Epithelial cell of proximal tubule (primary cell): ENCODE results near the gene POLG. TPM values are rescaled to one million over a fixed set of nuclear protein-coding genes. Genes with fewer than 3 reads are reported as not detected.
A peak's percentile ranks its signal among the peaks of the same experiment; 100 is the strongest.

Source experiments
- DNase-seq: peaks from one replicate; pipeline ENCODE4 v3.0.0-alpha.2; 2011; ENCODE audit warnings: low read depth
- H3K4me3 ChIP-seq: 2 replicates; pipeline ENCODE4 v1.5.1; 2011; ENCODE audit warnings: low read depth, mild to moderate bottlenecking, low read length
- total RNA-seq: library from RNA; depleted of rRNA; stranded (reverse); fragments of >200 nt; gene quantifications from 2 replicates; pipeline ENCODE4 v1.2.3, GENCODE V29; 2015
- TF ChIP-seq, protein P1 (sequence below): conservative IDR thresholded peaks from 2 replicates; pipeline ENCODE4 v1.5.1; 2012; ENCODE audit warnings: low read depth, mild to moderate bottlenecking, low read length

POLG gene
- total RNA-seq, 1 donor from 2014 or later, result 84.6 TPM

DNA sequence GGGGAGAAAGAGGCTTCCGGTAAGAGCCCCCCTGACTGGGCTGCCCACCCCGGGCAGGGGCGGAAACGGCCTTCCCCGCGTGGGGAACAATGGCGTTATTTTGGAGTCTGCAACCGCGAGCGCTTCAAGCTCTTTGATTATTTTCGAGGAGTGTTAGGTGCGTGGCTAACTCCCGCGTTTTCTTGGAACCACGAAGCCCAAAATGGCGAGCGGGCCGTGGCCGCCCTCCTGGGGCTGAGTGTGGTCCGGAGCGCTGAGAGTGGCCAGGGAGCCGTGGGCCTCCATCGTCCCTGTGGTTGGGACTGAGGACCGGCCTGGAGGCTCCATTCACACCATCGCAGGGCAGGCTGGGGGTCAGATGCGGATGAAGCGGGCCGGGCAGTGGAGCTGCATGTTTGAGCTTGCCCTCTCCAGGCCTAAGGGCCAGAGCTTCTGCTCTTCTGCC, 44.6 kb upstream of the POLG start:
- no peak for DNase-seq
- H3K4me3 ChIP-seq, result no peak overlapping the region
- TF ChIP-seq, protein P1, sequence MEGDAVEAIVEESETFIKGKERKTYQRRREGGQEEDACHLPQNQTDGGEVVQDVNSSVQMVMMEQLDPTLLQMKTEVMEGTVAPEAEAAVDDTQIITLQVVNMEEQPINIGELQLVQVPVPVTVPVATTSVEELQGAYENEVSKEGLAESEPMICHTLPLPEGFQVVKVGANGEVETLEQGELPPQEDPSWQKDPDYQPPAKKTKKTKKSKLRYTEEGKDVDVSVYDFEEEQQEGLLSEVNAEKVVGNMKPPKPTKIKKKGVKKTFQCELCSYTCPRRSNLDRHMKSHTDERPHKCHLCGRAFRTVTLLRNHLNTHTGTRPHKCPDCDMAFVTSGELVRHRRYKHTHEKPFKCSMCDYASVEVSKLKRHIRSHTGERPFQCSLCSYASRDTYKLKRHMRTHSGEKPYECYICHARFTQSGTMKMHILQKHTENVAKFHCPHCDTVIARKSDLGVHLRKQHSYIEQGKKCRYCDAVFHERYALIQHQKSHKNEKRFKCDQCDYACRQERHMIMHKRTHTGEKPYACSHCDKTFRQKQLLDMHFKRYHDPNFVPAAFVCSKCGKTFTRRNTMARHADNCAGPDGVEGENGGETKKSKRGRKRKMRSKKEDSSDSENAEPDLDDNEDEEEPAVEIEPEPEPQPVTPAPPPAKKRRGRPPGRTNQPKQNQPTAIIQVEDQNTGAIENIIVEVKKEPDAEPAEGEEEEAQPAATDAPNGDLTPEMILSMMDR, result no peak

DNA sequence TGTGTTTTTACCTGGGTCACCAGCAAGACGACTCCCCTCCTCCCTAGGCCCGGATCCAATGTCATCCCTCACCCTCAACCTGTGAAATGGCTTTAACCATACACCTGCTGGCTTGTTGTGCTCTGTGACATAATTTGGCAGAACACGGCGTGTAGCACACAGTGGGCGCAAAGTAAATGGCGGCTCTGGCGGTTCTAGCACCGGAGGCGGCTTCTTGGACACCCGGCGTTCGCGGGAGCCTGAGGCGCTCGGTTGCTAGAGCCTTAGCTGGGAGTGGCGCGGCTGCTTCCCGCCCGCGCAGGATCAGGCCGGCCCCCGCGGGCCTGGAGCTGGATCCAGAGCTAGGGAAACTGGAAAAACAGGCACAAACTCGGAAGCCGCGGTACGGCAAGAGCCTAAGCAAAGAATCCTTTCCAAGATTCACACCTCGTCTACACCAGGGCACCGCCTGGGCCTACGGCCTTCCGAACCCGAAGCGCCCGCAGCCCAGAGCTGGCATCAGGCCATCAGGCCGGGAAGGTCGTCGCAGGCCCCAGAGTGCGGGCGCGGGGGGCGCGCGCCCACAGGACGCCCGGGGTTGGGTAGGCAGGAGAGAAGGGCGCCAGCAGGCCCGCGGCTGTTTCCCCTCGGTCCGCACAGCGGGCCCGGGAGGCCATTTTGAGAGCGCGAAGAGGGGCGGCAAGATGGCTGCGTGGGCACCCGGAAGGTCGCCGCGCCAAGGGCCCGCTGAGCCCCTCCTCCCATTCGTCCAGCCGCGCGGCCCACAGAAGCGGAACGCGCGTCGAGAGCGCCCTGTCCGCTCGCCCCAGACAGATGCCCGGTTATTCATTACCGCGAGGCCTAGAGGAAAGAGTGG, 43.9 kb upstream of the POLG start:
- TF ChIP-seq, protein P1, result no peak
- H3K4me3 ChIP-seq, result peak overlapping the region; percentile 11
- no peak for DNase-seq

- H3K4me3 ChIP-seq, result no peak overlapping the region
- DNase-seq, result no peak
- TF ChIP-seq, protein P1, result no peak
Observed at GRCh38 chr15:89377842-89378295, 43.2 kb upstream of the POLG start.

GRCh38 chr15:89377024-89377841, 42.6 kb upstream of the POLG start:
- TF ChIP-seq, protein P1, result no peak
- no peak for DNase-seq
- H3K4me3 ChIP-seq, result no peak overlapping the region

- TF ChIP-seq, protein P1, result no peak
- no peak for DNase-seq
- no peak overlapping the region for H3K4me3 ChIP-seq
Observed at GRCh38 chr15:89376388-89376787, 41.8 kb upstream of the POLG start.

GRCh38 chr15:89375093-89376005, 40.7 kb upstream of the POLG start:
- DNase-seq, result no peak
- TF ChIP-seq, protein P1, result no peak
- H3K4me3 ChIP-seq, result no peak overlapping the region
